HEK293 (cell line): ENCODE results near the gene RGS12.

Experiments used
- CTCF ChIA-PET: fragments of 350-600 bp; formaldehyde crosslinking; extraction: SDS; loops from one replicate; lab custom pipeline; 2021; ENCODE audit warnings: antibody characterized with exemption; lab: Yijun Ruan, JAX
- POLR2A ChIA-PET: fragments of 300-600 bp; formaldehyde crosslinking; extraction: SDS; loops from one replicate; lab custom pipeline; 2020; ENCODE audit warnings: antibody characterized with exemption, inconsistent platforms; lab: Yijun Ruan, JAX
- H3K27ac ChIP-seq: fragments of 200-500 bp; sonication (Bioruptor generic); 2 replicates; pipeline ENCODE4 v1.5.1; 2014; ENCODE audit warnings: low read depth, low read length, control low read depth, inconsistent platforms; ENCODE audit errors: extremely low read depth
- H3K36me3 ChIP-seq, 2 experiments: fragments of 200-500 bp in 1 of 2; sonication (Bioruptor generic) in 1 of 2; 1 replicate in 1 of 2; 2 replicates in 1 of 2; pipeline ENCODE4 v1.5.1; 2014 to 2017; ENCODE audit warnings: inconsistent platforms in 2 of 2, low read length in 2 of 2; ENCODE audit not compliant: control insufficient read depth in 2 of 2, insufficient read depth in 1 of 2
- H3K4me1 ChIP-seq: fragments of 200-500 bp; sonication (Bioruptor generic); 2 replicates; pipeline ENCODE4 v1.5.1; 2014; ENCODE audit warnings: mild to moderate bottlenecking, low read length, inconsistent platforms; ENCODE audit not compliant: control insufficient read depth, insufficient read depth
- H3K4me3 ChIP-seq: 2 replicates; pipeline ENCODE4 v1.5.1; 2011; ENCODE audit warnings: low read depth, mild to moderate bottlenecking, control low read depth, low read length, moderate library complexity
- H3K9me3 ChIP-seq: fragments of 200-500 bp; sonication (Bioruptor generic); 2 replicates; pipeline ENCODE4 v1.5.1; 2014; ENCODE audit warnings: low read depth, low read length, inconsistent platforms; ENCODE audit not compliant: control insufficient read depth, insufficient read depth
- FEZF1 ChIP-seq: fragments of 450-650 bp; formaldehyde crosslinking; IDR thresholded peaks from 2 replicates; pipeline ENCODE4 v1.5.1; 2016; ENCODE audit warnings: missing biosample characterization, missing genetic modification characterization
- HOXA7 ChIP-seq: sonication (generic); formaldehyde crosslinking; IDR thresholded peaks from 2 replicates; pipeline ENCODE4 v1.8.1; 2022; ENCODE audit warnings: missing genetic modification reagents, borderline replicate concordance
- KLF16 ChIP-seq: fragments of 450-650 bp; formaldehyde crosslinking; IDR thresholded peaks from 2 replicates; pipeline ENCODE4 v1.5.1; 2017; ENCODE audit warnings: missing biosample characterization, missing genetic modification characterization
- KLF8 ChIP-seq: fragments of 450-650 bp; formaldehyde crosslinking; IDR thresholded peaks from 2 replicates; pipeline ENCODE4 v1.5.1; 2016; ENCODE audit warnings: missing biosample characterization, missing genetic modification characterization
- SP7 ChIP-seq: fragments of 450-650 bp; formaldehyde crosslinking; IDR thresholded peaks from 2 replicates; pipeline ENCODE4 v1.5.1; 2016; ENCODE audit warnings: missing biosample characterization, missing genetic modification characterization
- YY1 ChIP-seq: fragments of 450-650 bp; formaldehyde crosslinking; IDR thresholded peaks from 2 replicates; pipeline ENCODE4 v1.5.1; 2018; ENCODE audit warnings: missing biosample characterization, missing genetic modification characterization
- ZBTB17 ChIP-seq: fragments of 450-650 bp; formaldehyde crosslinking; IDR thresholded peaks from 2 replicates; pipeline ENCODE4 v1.5.1; 2016; ENCODE audit warnings: missing biosample characterization, missing genetic modification characterization
- ZNF121 ChIP-seq: fragments of 450-650 bp; formaldehyde crosslinking; IDR thresholded peaks from 2 replicates; pipeline ENCODE4 v1.5.1; 2016; ENCODE audit warnings: missing biosample characterization, missing genetic modification characterization
- ZNF501 ChIP-seq: fragments of 450-650 bp; formaldehyde crosslinking; IDR thresholded peaks from 2 replicates; pipeline ENCODE4 v1.5.1; 2016; ENCODE audit warnings: missing biosample characterization, missing genetic modification characterization
- ZNF561 ChIP-seq: fragments of 450-650 bp; IDR thresholded peaks from 2 replicates; pipeline ENCODE4 v1.5.1; 2018; ENCODE audit warnings: missing biosample characterization, missing genetic modification characterization, borderline replicate concordance
- ZNF610 ChIP-seq: fragments of 450-650 bp; formaldehyde crosslinking; IDR thresholded peaks from 2 replicates; pipeline ENCODE4 v1.5.1; 2016; ENCODE audit warnings: missing biosample characterization, missing genetic modification characterization, borderline replicate concordance
- ZNF660 ChIP-seq: fragments of 450-650 bp; IDR thresholded peaks from 2 replicates; pipeline ENCODE4 v1.5.1; 2018; ENCODE audit warnings: missing biosample characterization, mild to moderate bottlenecking, missing genetic modification characterization
- TF ChIP-seq, protein P1 (sequence below): fragments of 450-650 bp; formaldehyde crosslinking; IDR thresholded peaks from 2 replicates; pipeline ENCODE4 v1.5.1; 2017; ENCODE audit warnings: missing biosample characterization, mild to moderate bottlenecking, missing genetic modification characterization, moderate library complexity
- TF ChIP-seq, protein P2 (sequence below): fragments of 450-650 bp; formaldehyde crosslinking; IDR thresholded peaks from 2 replicates; pipeline ENCODE4 v1.5.1; 2016; ENCODE audit warnings: missing biosample characterization, missing genetic modification characterization
- TF ChIP-seq, protein P3 (sequence below): fragments of 450-650 bp; formaldehyde crosslinking; IDR thresholded peaks from 2 replicates; pipeline ENCODE4 v1.5.1; 2016; ENCODE audit warnings: missing biosample characterization, missing genetic modification characterization
- TF ChIP-seq, protein P4 (sequence below): fragments of 450-650 bp; formaldehyde crosslinking; optimal IDR thresholded peaks from 2 replicates; pipeline ENCODE3; 2016; ENCODE audit warnings: missing biosample characterization, mild to moderate bottlenecking, missing genetic modification characterization
- TF ChIP-seq, protein P5 (sequence below): fragments of 450-650 bp; formaldehyde crosslinking; IDR thresholded peaks from 2 replicates; pipeline ENCODE4 v1.5.1; 2016; ENCODE audit warnings: missing biosample characterization, missing genetic modification characterization

The RGS12 gene

DNA sequence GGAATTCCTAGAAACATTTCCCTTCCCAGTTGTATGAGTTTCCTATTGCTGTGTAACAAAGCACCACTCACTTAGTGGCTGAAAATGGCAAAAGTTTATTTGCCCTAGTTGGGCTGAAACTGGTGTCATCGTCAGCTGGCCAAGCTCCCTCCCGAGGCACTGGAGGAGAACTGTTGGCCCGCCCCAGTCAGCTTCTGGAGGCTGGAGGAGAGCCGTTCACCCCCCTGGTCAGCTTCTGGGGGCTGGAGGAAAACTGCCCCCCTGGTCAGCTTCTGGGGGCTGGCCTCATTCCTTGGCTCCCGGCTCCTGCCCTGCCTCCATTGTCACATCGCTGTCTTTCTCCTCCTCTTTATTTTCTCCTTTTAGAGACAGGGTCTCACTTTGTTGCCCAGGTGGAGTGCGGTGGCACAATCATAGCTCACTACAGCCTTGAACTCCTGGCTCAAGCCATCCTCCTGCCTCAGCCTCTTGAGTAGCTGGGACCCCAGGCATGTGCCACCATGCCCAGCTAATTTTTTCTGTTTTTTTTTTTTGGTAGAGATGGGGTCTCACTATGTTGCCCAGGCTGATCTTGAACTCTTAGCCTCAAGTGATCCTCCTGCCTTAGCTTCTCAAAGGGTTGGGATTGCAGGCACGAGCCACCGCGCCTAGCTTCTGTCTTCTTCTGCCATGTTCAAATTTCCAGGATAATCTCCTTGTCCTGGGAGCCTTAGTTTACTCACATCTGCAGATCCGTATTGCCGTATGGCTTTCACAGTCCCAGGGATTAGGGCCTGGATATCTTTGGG, 3.2 kb downstream of the RGS12 start:
- POLR2A ChIA-PET: no interaction called here
- CTCF ChIA-PET: interaction anchor here (0.7 kb wide), 1 partner anchor 220 kb away, joined by 3 read pairs; no protein-coding TSS in a partner anchor
- TF ChIP-seq ZNF561 (tag by site-specific recombination) (no peak), SP7 (tag by site-specific recombination) (no peak), ZNF121 (peak; percentile 67; the same call in 1 of the 2 replicates), FEZF1 (tag by site-specific recombination) (peak; percentile 57)
- TF ChIP-seq, protein P1, sequence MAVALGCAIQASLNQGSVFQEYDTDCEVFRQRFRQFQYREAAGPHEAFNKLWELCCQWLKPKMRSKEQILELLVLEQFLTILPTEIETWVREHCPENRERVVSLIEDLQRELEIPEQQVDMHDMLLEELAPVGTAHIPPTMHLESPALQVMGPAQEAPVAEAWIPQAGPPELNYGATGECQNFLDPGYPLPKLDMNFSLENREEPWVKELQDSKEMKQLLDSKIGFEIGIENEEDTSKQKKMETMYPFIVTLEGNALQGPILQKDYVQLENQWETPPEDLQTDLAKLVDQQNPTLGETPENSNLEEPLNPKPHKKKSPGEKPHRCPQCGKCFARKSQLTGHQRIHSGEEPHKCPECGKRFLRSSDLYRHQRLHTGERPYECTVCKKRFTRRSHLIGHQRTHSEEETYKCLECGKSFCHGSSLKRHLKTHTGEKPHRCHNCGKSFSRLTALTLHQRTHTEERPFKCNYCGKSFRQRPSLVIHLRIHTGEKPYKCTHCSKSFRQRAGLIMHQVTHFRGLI (tag by site-specific recombination): peak; percentile 20; the same call in 1 of the 2 replicates
- no peaks in the 10 kb centered on the region for H3K4me1 ChIP-seq
- H3K27ac ChIP-seq: no peak overlapping the region
- no peaks in the 10 kb centered on the region for H3K36me3 ChIP-seq
- no peak overlapping the region for H3K4me3 ChIP-seq
- H3K9me3 ChIP-seq: no peaks in the 10 kb centered on the region

DNA sequence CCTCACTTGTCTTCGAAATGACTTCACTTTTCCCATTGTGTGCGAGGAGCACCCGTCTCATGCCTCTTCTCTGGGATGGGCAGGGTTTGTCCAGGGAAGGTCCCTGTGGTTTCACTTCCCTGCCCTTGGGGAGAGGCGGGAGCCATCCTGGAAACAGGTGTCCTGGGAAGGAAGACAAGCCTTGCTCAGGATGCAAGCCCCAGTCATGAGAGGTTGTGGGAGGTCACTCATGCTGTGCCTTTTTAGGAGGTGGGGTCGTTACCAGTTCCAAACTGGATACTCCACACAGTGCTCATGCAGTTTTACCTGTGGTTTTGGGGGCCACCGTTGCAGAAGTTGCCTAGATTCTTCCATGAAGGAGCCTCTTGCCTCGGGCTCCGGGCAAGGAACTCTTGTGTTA, 3.8 kb downstream of the RGS12 start:
- Histone ChIP-seq H3K27ac (no peak overlapping the region), H3K9me3 (no peaks in the 10 kb centered on the region), H3K4me1 (no peaks in the 10 kb centered on the region)
- POLR2A ChIA-PET: no interaction called here
- TF ChIP-seq, protein P2, sequence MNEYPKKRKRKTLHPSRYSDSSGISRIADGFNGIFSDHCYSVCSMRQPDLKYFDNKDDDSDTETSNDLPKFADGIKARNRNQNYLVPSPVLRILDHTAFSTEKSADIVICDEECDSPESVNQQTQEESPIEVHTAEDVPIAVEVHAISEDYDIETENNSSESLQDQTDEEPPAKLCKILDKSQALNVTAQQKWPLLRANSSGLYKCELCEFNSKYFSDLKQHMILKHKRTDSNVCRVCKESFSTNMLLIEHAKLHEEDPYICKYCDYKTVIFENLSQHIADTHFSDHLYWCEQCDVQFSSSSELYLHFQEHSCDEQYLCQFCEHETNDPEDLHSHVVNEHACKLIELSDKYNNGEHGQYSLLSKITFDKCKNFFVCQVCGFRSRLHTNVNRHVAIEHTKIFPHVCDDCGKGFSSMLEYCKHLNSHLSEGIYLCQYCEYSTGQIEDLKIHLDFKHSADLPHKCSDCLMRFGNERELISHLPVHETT (tag by site-specific recombination): no peak
- TF ChIP-seq ZNF660 (tag by site-specific recombination) (no peak), ZNF501 (tag by site-specific recombination) (no peak), YY1 (tag by site-specific recombination) (no peak), ZBTB17 (tag by site-specific recombination) (no peak), KLF8 (tag by site-specific recombination) (no peak), KLF16 (tag by site-specific recombination) (no peak), ZNF610 (tag by site-specific recombination) (no peak), HOXA7 (CRISPR knock-in tag) (no peak)
- TF ChIP-seq, protein P3, sequence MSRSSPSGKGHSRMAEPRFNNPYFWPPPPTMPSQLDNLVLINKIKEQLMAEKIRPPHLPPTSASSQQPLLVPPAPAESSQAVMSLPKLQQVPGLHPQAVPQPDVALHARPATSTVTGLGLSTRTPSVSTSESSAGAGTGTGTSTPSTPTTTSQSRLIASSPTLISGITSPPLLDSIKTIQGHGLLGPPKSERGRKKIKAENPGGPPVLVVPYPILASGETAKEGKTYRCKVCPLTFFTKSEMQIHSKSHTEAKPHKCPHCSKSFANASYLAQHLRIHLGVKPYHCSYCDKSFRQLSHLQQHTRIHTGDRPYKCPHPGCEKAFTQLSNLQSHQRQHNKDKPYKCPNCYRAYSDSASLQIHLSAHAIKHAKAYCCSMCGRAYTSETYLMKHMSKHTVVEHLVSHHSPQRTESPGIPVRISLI (tag by site-specific recombination): no peak
- TF ChIP-seq, protein P4, sequence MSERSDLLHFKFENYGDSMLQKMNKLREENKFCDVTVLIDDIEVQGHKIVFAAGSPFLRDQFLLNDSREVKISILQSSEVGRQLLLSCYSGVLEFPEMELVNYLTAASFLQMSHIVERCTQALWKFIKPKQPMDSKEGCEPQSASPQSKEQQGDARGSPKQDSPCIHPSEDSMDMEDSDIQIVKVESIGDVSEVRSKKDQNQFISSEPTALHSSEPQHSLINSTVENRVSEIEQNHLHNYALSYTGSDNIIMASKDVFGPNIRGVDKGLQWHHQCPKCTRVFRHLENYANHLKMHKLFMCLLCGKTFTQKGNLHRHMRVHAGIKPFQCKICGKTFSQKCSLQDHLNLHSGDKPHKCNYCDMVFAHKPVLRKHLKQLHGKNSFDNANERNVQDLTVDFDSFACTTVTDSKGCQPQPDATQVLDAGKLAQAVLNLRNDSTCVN (tag by site-specific recombination): no peak
- TF ChIP-seq, protein P5, sequence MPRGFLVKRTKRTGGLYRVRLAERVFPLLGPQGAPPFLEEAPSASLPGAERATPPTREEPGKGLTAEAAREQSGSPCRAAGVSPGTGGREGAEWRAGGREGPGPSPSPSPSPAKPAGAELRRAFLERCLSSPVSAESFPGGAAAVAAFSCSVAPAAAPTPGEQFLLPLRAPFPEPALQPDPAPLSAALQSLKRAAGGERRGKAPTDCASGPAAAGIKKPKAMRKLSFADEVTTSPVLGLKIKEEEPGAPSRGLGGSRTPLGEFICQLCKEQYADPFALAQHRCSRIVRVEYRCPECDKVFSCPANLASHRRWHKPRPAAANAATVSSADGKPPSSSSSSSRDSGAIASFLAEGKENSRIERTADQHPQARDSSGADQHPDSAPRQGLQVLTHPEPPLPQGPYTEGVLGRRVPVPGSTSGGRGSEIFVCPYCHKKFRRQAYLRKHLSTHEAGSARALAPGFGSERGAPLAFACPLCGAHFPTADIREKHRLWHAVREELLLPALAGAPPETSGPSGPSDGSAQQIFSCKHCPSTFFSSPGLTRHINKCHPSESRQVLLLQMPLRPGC (tag by site-specific recombination): no peak
- TF ChIP-seq, all 188 proteins: peak for 0
- H3K36me3 ChIP-seq: no peaks in the 10 kb centered on the region
- no peak overlapping the region for H3K4me3 ChIP-seq
- CTCF ChIA-PET: no interaction called here
